GM19468 (cell line): ENCODE data around the gene ANKRD45.
"Not testable (repeated sequence)": the region's sequence is repeated elsewhere in the genome, so short reads cannot be mapped to it uniquely, and the experiment has no call there.

Experiments used
- ATAC-seq: cut with Tn5 transposase; IDR thresholded peaks from one replicate; pipeline ENCODE4 v1.9.1; 2021; ENCODE audit warnings: mild to moderate bottlenecking, moderate library complexity, moderate number of reproducible peaks; ENCODE audit not compliant: unreplicated experiment; ENCODE audit errors: extremely low read depth

The ANKRD45 gene, protein sequence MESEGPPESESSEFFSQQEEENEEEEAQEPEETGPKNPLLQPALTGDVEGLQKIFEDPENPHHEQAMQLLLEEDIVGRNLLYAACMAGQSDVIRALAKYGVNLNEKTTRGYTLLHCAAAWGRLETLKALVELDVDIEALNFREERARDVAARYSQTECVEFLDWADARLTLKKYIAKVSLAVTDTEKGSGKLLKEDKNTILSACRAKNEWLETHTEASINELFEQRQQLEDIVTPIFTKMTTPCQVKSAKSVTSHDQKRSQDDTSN

DNA sequence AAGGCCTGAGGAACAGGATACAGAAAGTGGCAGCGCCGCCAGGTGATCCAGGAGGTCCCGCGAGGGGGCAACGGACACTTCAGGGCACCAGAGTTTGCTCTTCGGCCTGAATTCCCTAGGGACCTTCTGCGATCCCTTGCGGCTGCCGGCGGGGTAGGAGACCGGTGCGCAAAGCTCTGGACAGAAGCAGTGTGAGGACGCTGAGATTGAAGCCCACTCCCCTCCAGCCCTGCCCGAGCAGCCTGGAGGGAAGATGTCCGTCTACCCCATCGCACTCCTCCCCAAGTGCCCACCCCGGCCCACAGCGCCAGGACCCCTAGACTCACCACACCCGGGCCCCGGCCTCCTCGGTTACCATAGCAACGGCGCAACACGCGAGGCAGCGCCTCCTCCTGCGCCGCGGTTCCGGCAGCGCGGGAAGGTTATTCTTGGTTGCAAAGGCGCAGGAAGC, at the start of gene ANKRD45:
TSS of gene ANKRD45 (minus strand) at position 361 of the 451 bp plus-strand sequence. CDS start 10,433 bp downstream, outside the sequence.
- no peak for ATAC-seq

GRCh38 chr1:173717238-173717637, 47.6 kb upstream of the ANKRD45 start:
- ATAC-seq, result no peak

- no peak for ATAC-seq
These were observed 45.8 kb upstream of the ANKRD45 start for GRCh38 chr1:173715538-173715844.

- peak; percentile 92 for ATAC-seq
These were observed 45.3 kb upstream of the ANKRD45 start, which contains the start of gene KLHL20 for GRCh38 chr1:173714759-173715537. TSS of gene KLHL20 (plus strand) at chr1:173714981. CDS start at chr1:173716044, 1,063 bp downstream.

- ATAC-seq, result no peak
These were observed 44.7 kb upstream of the ANKRD45 start for GRCh38 chr1:173714441-173714758.

DNA sequence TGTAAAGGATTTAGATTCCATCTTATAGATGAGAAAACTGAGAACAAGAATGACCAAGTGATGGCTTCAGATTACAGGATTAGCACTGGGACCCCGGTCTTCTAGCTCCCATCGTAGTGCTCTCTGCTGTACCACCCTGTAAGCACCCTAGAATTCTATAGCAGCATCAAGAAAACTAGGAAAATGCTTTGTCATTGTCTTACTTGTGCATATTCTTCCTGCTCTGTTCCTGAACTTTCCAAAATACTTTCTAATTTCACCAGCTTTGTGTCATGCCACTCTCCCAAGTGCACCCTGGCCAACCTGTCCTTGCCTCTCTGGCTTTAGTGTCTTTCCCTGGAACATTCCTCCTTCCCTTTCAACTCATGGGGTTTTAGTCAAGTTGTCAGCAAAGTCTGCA, 39.1 kb upstream of the ANKRD45 start:
- no peak for ATAC-seq

GRCh38 chr1:173705117-173705516, 35.5 kb upstream of the ANKRD45 start:
- no peak for ATAC-seq

DNA sequence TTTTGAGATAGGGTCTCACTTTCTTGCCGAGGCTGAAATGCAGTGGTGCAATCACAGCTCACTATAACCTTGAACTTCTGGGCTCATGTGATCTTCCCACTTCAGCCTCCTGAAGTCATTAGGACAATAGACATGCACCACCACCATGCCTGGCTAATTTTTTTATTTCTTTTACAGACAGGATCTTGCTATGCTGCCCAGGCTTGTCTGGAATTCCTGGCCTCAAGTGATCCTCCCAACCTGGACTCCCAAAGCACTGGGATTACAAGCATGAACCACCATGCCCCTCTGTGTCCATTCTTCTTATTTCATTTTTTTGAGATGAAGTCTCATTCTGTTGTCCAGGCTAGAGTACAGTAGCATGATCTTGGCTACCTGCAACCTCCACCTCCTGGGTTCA, 33.1 kb upstream of the ANKRD45 start:
- ATAC-seq, result no peak

DNA sequence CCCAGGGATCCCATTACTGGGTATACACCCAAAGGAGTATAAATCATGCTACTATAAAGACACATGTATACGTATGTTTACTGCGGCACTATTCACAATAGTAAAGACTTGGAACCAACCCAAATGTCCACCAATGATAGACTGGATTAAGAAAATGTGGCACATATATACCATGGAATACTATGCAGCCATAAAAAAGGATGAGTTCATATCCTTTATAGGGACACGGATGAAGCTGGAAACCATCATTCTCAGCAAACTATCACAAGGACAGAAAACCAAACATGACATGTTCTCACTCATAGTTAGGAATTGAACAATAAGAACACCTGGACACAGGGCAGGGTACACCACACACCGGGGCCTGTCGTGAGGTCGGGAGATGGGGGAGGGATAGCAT, 31.6 kb upstream of the ANKRD45 start:
- ATAC-seq, result not testable (repeated sequence)

- no peak for ATAC-seq
These were observed 23.6 kb upstream of the ANKRD45 start for GRCh38 chr1:173693238-173693637.

DNA sequence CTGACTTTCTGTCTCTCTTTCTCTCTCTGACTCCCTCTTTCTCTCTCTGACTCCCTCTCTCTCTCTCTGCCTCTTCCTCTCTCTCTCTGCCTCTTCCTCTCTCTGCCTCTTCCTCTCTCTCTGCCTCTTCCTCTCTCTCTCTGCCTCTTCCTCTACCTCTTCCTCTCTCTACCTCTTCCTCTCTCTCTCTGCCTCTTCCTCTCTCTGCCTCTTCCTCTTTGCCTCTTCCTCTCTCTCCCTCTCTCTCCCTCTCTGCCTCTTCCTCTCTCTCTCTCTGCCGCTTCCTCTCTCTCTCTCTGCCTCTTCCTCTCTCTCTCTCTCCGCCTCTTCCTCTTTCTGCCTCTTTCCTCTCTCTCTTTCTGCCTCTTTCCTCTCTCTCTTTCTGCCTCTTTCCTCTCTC, 18.6 kb upstream of the ANKRD45 start:
- ATAC-seq, result no peak

DNA sequence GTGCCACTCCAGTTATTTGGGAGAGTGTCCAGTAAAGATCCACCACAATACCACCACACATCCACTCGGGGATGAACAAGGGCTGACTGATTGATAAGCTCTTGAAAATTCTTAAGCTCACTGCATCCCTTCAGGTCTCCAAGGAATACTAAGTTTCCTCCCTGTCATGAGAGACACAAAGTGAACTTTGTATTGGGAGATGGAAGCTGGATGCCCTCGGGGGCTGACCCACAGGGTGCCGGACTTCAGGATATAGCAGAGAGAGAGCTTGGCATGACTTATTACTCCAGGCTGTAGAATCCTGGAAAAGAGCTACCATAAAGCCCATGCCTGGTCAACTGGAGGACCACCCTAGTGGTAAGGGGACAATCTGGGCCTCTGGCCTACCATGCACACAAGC, 15.5 kb upstream of the ANKRD45 start:
- not testable (repeated sequence) for ATAC-seq

DNA sequence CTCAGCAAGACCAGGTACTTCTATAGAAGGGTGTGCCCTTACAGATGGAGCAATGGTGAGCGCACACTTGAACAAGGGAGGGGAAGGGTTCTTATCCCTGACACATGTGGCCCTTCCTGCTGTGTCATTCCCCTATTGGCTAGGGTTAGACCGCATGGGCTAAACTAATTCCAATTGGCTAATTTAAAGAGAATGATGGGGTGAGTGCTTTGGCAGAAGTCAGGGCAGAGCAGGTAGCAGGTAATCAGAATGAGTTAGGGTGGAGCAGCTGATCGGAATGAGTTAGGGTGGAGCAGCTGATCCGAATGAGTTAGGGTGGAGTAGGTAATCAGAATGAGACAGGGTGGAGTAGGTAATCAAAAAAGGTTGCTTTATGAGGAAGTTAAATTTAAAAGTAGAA, 14.2 kb upstream of the ANKRD45 start:
- not testable (repeated sequence) for ATAC-seq

- ATAC-seq, result no peak
These were observed 12.5 kb upstream of the ANKRD45 start for GRCh38 chr1:173682184-173682583.

DNA sequence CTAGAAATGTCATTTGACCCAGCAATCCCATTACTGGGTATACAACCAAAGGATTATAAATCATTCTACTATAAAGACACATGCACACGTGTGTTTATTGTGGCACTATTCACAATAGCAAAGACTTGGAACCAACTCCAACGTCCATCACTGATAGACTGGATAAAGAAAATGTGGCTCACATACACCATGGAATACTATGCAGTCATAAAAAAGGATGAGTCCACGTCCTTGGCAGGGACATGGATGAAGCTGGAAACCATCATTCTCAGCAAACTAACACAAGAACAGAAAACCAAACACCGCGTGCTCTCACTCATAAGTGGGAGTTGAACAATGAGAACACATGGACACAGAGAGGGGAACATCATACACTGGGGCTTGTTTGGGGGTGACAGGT, 10.5 kb upstream of the ANKRD45 start:
- not testable (repeated sequence) for ATAC-seq

DNA sequence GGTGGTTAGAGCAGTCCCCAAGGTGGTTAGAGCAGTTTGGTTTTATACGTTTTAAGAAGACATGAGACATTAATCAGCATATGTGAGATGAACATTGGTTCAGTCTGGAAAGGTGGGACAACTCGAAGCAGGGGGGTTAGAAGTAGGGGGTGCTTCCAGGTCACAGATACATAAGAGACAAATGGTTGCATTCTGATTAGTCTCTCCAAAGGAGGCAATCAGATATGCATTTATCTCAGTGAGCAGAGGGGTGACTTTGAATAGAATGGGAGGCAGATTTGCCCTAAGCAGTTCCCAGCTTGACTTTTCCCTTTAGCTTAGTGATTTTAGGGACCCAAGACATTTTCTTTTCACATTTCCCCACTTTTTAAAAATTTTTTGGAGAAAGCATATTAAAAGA, 4.8 kb upstream of the ANKRD45 start:
- not testable (repeated sequence) for ATAC-seq

GRCh38 chr1:173666646-173667045, 3.0 kb downstream of the ANKRD45 start:
- ATAC-seq, result no peak

- no peak for ATAC-seq
These were observed 6.5 kb downstream of the ANKRD45 start for GRCh38 chr1:173663159-173663558.

- no peak for ATAC-seq
These were observed 7.9 kb downstream of the ANKRD45 start for GRCh38 chr1:173661763-173662162.

DNA sequence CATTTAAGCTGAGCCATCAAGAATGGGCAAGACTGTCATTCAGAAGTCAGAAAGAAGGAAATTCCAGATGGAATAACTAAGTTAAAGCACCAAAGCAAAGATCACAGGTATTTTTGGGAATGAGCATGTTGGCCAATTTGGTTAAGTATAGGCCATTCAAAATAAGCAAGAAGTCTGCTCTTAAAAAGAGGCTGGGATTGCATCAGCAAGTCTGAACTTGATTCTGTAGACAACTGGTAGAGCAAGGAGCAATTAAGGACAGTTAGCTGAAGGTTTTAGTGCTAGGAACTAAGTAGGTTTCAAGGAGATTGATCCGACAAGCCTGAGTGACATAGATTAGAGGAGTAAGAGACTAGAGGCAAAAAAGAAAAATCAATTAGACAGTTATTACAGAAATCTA, 8.4 kb downstream of the ANKRD45 start:
- ATAC-seq, result no peak

GRCh38 chr1:173660306-173660705, 9.3 kb downstream of the ANKRD45 start:
- ATAC-seq, result no peak
